ENCODE measurements around the gene GCDH.
"Not testable (repeated sequence)": the region's sequence is repeated elsewhere in the genome, so short reads cannot be mapped to it uniquely, and the experiment has no call there.

Gene GCDH

GRCh38 chr19:12890787-12891552, at the start of gene GCDH:
TSS of gene GCDH (plus strand) at chr19:12891160. CDS start at chr19:12891305, 145 bp downstream.
- FAIRE-seq, result peak; percentile 96
- peak; percentile 95 for DNase-seq (ENCODE audit: low spot score)

GRCh38 chr19:12842511-12842910, 48.4 kb upstream of the GCDH start:
- DNase-seq (ENCODE audit: low spot score) (no peak), FAIRE-seq (no peak)

GRCh38 chr19:12843328-12843727, 47.6 kb upstream of the GCDH start:
- DNase-seq (ENCODE audit: low spot score) (no peak), FAIRE-seq (no peak)

GRCh38 chr19:12843999-12844732, 46.8 kb upstream of the GCDH start:
- no peak for DNase-seq (ENCODE audit: low spot score)
- no peak for FAIRE-seq

GRCh38 chr19:12846613-12847012, 44.3 kb upstream of the GCDH start:
- not testable (repeated sequence) for FAIRE-seq; DNase-seq (ENCODE audit: low spot score)

- DNase-seq (ENCODE audit: low spot score) (peak; percentile 73), FAIRE-seq (no peak)
These were observed 43.5 kb upstream of the GCDH start for GRCh38 chr19:12847159-12848139.

- DNase-seq (ENCODE audit: low spot score) (no peak), FAIRE-seq (no peak)
These were observed 34.3 kb upstream of the GCDH start for GRCh38 chr19:12856653-12857052.

GRCh38 chr19:12858041-12858928, 32.7 kb upstream of the GCDH start:
- FAIRE-seq, result no peak

GRCh38 chr19:12859546-12859945, 31.4 kb upstream of the GCDH start:
- no peak for FAIRE-seq
- DNase-seq (ENCODE audit: low spot score), result no peak

More at GRCh38 chr19:12858041-12858928, 32.7 kb upstream of the GCDH start:
- DNase-seq (ENCODE audit: low spot score), result no peak

- DNase-seq (ENCODE audit: low spot score) (no peak), FAIRE-seq (no peak)
These were observed 26.8 kb upstream of the GCDH start for GRCh38 chr19:12864143-12864542.

GRCh38 chr19:12864721-12865715, 25.9 kb upstream of the GCDH start:
- FAIRE-seq (no peak), DNase-seq (ENCODE audit: low spot score) (no peak)

GRCh38 chr19:12865746-12866415, 25.1 kb upstream of the GCDH start:
- no peak for DNase-seq (ENCODE audit: low spot score)
- no peak for FAIRE-seq

- FAIRE-seq, result no peak
- DNase-seq (ENCODE audit: low spot score), result no peak
These were observed 24.4 kb upstream of the GCDH start for GRCh38 chr19:12866416-12867119.

GRCh38 chr19:12867120-12868099, 23.6 kb upstream of the GCDH start:
- DNase-seq (ENCODE audit: low spot score) (no peak), FAIRE-seq (no peak)

- DNase-seq (ENCODE audit: low spot score), result no peak
- no peak for FAIRE-seq
These were observed 22.3 kb upstream of the GCDH start for GRCh38 chr19:12868540-12869112.

- DNase-seq (ENCODE audit: low spot score) (no peak), FAIRE-seq (no peak)
These were observed 19.3 kb upstream of the GCDH start for GRCh38 chr19:12871681-12872080.
